Suprapubic skin (tissue), 4 donors: Measurements from ENCODE around the gene MRPL16. TPM values are rescaled to one million over a fixed set of nuclear protein-coding genes. Genes with fewer than 3 reads are reported as not detected.

Experiments
- DNase-seq, 2 donors: peaks; one replicate each; pipeline ENCODE4 v3.0.0-alpha.2; 2019; ENCODE audit warnings: low spot score in 2 of 2
- H3K27ac ChIP-seq: fragments of 200-600 bp; sonication (generic); one replicate; pipeline ENCODE4 v1.5.1; 2019
- H3K27me3 ChIP-seq: fragments of 200-600 bp; sonication (generic); one replicate; pipeline ENCODE4 v1.5.1; 2019
- H3K36me3 ChIP-seq: fragments of 200-600 bp; sonication (generic); one replicate; pipeline ENCODE4 v1.5.1; 2019
- H3K4me1 ChIP-seq: fragments of 200-600 bp; sonication (generic); one replicate; pipeline ENCODE4 v1.5.1; 2019
- H3K4me3 ChIP-seq: fragments of 200-600 bp; sonication (generic); one replicate; pipeline ENCODE4 v1.5.1; 2019; ENCODE audit warnings: mild to moderate bottlenecking
- H3K9me3 ChIP-seq: fragments of 200-600 bp; sonication (generic); one replicate; pipeline ENCODE4 v1.5.1; 2019
- EP300 ChIP-seq: sonication (generic); formaldehyde crosslinking; IDR thresholded peaks from one replicate; pipeline ENCODE4 v1.6.1; 2017; ENCODE audit warnings: antibody characterized with exemption
- POLR2A ChIP-seq, 2 donors: fragments of 450-650 bp; IDR thresholded peaks; one replicate each; pipeline ENCODE4 v1.6.1; 2017; ENCODE audit warnings: antibody characterized with exemption in 2 of 2, mild to moderate bottlenecking in 2 of 2, moderate library complexity in 2 of 2
- POLR2AphosphoS5 ChIP-seq, 3 donors: sonication (generic); formaldehyde crosslinking; IDR thresholded peaks; one replicate each; pipeline ENCODE4 v1.6.1; 2017; ENCODE audit warnings: antibody characterized with exemption in 3 of 3
- WGBS: methylation state at CpG from one replicate; pipeline ENCODE4 v1.1.5; 2018; 5-methylcytosine and 5-hydroxymethylcytosine counted together
- total RNA-seq, 4 donors: library from RNA; depleted of rRNA; stranded (reverse); fragments of >200 nt; gene quantifications; one replicate each; pipeline ENCODE4 v1.1.0, GENCODE V29; 2016
- TF ChIP-seq, protein P1 (sequence below), 2 donors: fragments of 200-600 bp in 1 of 2; fragments of 450-650 bp in 1 of 2; sonication (generic) in 1 of 2; IDR thresholded peaks; one replicate each; pipeline ENCODE4 v1.5.1; 2016 to 2019; ENCODE audit warnings: antibody characterized with exemption in 2 of 2, mild to moderate bottlenecking in 1 of 2, moderate library complexity in 1 of 2

MRPL16 gene
- total RNA-seq, 4 donors from 2014 or later = 27.8 to 42.0 (median 32.4) TPM

GRCh38 chr11:59815754-59816153 lies 5.2 kb upstream of the MRPL16 start:
- H3K27me3 ChIP-seq = no peaks in the 10 kb centered on the region
- TF ChIP-seq POLR2A (IDR thresholded peaks at IDR 0.05) (no peak), EP300 (no peak), POLR2AphosphoS5 (IDR thresholded peaks at IDR 0.05) (no peak)
- TF ChIP-seq, protein P1, sequence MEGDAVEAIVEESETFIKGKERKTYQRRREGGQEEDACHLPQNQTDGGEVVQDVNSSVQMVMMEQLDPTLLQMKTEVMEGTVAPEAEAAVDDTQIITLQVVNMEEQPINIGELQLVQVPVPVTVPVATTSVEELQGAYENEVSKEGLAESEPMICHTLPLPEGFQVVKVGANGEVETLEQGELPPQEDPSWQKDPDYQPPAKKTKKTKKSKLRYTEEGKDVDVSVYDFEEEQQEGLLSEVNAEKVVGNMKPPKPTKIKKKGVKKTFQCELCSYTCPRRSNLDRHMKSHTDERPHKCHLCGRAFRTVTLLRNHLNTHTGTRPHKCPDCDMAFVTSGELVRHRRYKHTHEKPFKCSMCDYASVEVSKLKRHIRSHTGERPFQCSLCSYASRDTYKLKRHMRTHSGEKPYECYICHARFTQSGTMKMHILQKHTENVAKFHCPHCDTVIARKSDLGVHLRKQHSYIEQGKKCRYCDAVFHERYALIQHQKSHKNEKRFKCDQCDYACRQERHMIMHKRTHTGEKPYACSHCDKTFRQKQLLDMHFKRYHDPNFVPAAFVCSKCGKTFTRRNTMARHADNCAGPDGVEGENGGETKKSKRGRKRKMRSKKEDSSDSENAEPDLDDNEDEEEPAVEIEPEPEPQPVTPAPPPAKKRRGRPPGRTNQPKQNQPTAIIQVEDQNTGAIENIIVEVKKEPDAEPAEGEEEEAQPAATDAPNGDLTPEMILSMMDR (IDR thresholded peaks at IDR 0.05) = no peak

DNA sequence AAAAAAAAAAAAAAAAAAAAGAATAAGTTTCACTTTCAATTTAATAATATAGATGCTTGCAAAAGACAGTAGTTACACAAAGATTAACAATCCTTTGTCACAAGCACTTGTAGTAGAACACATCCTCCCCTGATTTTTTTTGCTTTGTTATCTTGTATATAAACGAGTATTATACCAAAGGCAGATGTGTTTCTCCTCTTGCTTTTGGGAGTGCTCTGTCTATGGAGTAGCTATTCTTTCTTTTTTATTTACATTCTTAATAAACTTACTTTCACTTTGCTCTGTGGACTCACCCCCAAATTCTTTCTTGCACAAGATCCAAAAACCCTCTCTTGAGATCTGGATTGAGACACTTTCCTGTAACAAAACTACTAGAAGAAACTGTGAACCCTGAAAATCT lies 3.4 kb upstream of the MRPL16 start:
- no peaks in the 10 kb centered on the region for H3K9me3 ChIP-seq
- no peak overlapping the region for H3K27ac ChIP-seq
- TF ChIP-seq EP300 (no peak), POLR2A (IDR thresholded peaks at IDR 0.05) (no peak)
- peaks cover 18% of the 10 kb centered on the region for H3K4me1 ChIP-seq
- H3K4me3 ChIP-seq = no peak overlapping the region
- no peak for DNase-seq
- no peaks in the 10 kb centered on the region for H3K36me3 ChIP-seq
- no peaks in the 10 kb centered on the region for H3K27me3 ChIP-seq
- 57% methylated on average over 1 of the region's 1 CpG for WGBS

More at GRCh38 chr11:59815754-59816153, 5.2 kb upstream of the MRPL16 start:
- H3K4me3 ChIP-seq = no peak overlapping the region
- WGBS = 79% methylated on average over 1 of the region's 1 CpG
- no peaks in the 10 kb centered on the region for H3K9me3 ChIP-seq
- H3K27ac ChIP-seq = no peak overlapping the region
- no peak for DNase-seq
- peaks cover 5% of the 10 kb centered on the region for H3K4me1 ChIP-seq
- H3K36me3 ChIP-seq = no peaks in the 10 kb centered on the region

- H3K4me3 ChIP-seq = no peak overlapping the region
- H3K27me3 ChIP-seq = no peaks in the 10 kb centered on the region
- no peaks in the 10 kb centered on the region for H3K9me3 ChIP-seq
- H3K4me1 ChIP-seq = peaks cover 21% of the 10 kb centered on the region
- TF ChIP-seq, protein P1 (IDR thresholded peaks at IDR 0.05) = no peak
- TF ChIP-seq POLR2AphosphoS5 (IDR thresholded peaks at IDR 0.05) (no peak), EP300 (no peak), POLR2A (IDR thresholded peaks at IDR 0.05) (no peak)
- peaks cover 2% of the 10 kb centered on the region for H3K36me3 ChIP-seq
- WGBS = 100% methylated on average over 1 of the region's 1 CpG
- no peak overlapping the region for H3K27ac ChIP-seq
- no peak for DNase-seq
Measured at GRCh38 chr11:59813364-59813763, 2.8 kb upstream of the MRPL16 start.

- WGBS = 97% methylated on average over 2 of the region's 2 CpGs
- DNase-seq = no peak
- H3K27me3 ChIP-seq = no peaks in the 10 kb centered on the region
- no peaks in the 10 kb centered on the region for H3K9me3 ChIP-seq
- peaks cover 13% of the 10 kb centered on the region for H3K36me3 ChIP-seq
- no peak overlapping the region for H3K27ac ChIP-seq
- peaks cover 21% of the 10 kb centered on the region for H3K4me1 ChIP-seq
- H3K4me3 ChIP-seq = no peak overlapping the region
- TF ChIP-seq POLR2A (IDR thresholded peaks at IDR 0.05) = no peak
- no peak for TF ChIP-seq POLR2AphosphoS5 (IDR thresholded peaks at IDR 0.05)
- TF ChIP-seq, protein P1 (IDR thresholded peaks at IDR 0.05) = no peak
- no peak for TF ChIP-seq EP300
Measured at GRCh38 chr11:59812220-59812619, 1.6 kb upstream of the MRPL16 start.

- TF ChIP-seq POLR2A (IDR thresholded peaks at IDR 0.05) = no peak
- TF ChIP-seq EP300 = no peak
- TF ChIP-seq POLR2AphosphoS5 (IDR thresholded peaks at IDR 0.05) = no peak
- TF ChIP-seq, protein P1 (IDR thresholded peaks at IDR 0.05) = no peak
- H3K9me3 ChIP-seq = no peaks in the 10 kb centered on the region
- peak overlapping the region; percentile 90 for H3K4me3 ChIP-seq
- H3K4me1 ChIP-seq = peaks cover 21% of the 10 kb centered on the region
- no peak for DNase-seq
- peaks cover 27% of the 10 kb centered on the region for H3K36me3 ChIP-seq
- WGBS = 9% methylated on average over 8 of the region's 8 CpGs
- H3K27ac ChIP-seq = peak overlapping the region; percentile 90
- no peaks in the 10 kb centered on the region for H3K27me3 ChIP-seq
Measured at GRCh38 chr11:59810911-59811259, 307 bp upstream of the MRPL16 start.

GRCh38 chr11:59807047-59807610 lies 3.4 kb downstream of the MRPL16 start:
- H3K36me3 ChIP-seq = peaks cover 46% of the 10 kb centered on the region
- no peaks in the 10 kb centered on the region for H3K9me3 ChIP-seq
- WGBS = 76% methylated on average over 1 of the region's 1 CpG
- H3K27ac ChIP-seq = no peak overlapping the region
- no peak for DNase-seq
- no peak overlapping the region for H3K4me3 ChIP-seq
- H3K27me3 ChIP-seq = no peaks in the 10 kb centered on the region
- peaks cover 25% of the 10 kb centered on the region for H3K4me1 ChIP-seq
- no peak for TF ChIP-seq POLR2A (IDR thresholded peaks at IDR 0.05)
